HEK293T (cell line): Measurements from ENCODE around the gene NFXL1.

Source experiments
- CTCF ChIA-PET: fragments of 350-600 bp; formaldehyde crosslinking; extraction: SDS; loops from one replicate; lab custom pipeline; 2021; ENCODE audit warnings: antibody characterized with exemption, inconsistent platforms; lab: Yijun Ruan, JAX
- POLR2A ChIA-PET: fragments of 350-600 bp; formaldehyde crosslinking; extraction: SDS; loops from one replicate; lab custom pipeline; 2020; ENCODE audit warnings: antibody characterized with exemption, inconsistent platforms; lab: Yijun Ruan, JAX
- DNase-seq: peaks from one replicate; pipeline ENCODE4 v3.0.0; 2012; ENCODE audit warnings: mixed read lengths; ENCODE audit errors: extremely low spot score
- ARNT ChIP-seq: fragments of 450-650 bp; IDR thresholded peaks from 2 replicates; pipeline ENCODE4 v1.6.1; 2017; ENCODE audit warnings: mild to moderate bottlenecking
- BHLHE40 ChIP-seq: fragments of 450-650 bp; IDR thresholded peaks from 2 replicates; pipeline ENCODE4 v1.6.1; 2016; ENCODE audit warnings: mild to moderate bottlenecking, moderate library complexity, borderline replicate concordance
- CTBP1 ChIP-seq: fragments of 450-650 bp; IDR thresholded peaks from 2 replicates; pipeline ENCODE4 v1.6.1; 2016; ENCODE audit warnings: borderline replicate concordance
- ELF4 ChIP-seq: fragments of 450-650 bp; IDR thresholded peaks from 2 replicates; pipeline ENCODE4 v1.6.1; 2017; ENCODE audit warnings: antibody characterized with exemption
- FOXA1 ChIP-seq: fragments of 450-650 bp; IDR thresholded peaks from 2 replicates; pipeline ENCODE4 v1.6.1; 2016; ENCODE audit warnings: mild to moderate bottlenecking
- FOXK2 ChIP-seq: fragments of 450-650 bp; IDR thresholded peaks from 2 replicates; pipeline ENCODE4 v1.6.1; 2016; ENCODE audit warnings: mild to moderate bottlenecking
- FOXM1 ChIP-seq: fragments of 450-650 bp; IDR thresholded peaks from 2 replicates; pipeline ENCODE4 v1.6.1; 2017; ENCODE audit warnings: mild to moderate bottlenecking, borderline replicate concordance
- HDGF ChIP-seq: fragments of 450-650 bp; IDR thresholded peaks from 2 replicates; pipeline ENCODE4 v1.6.1; 2017; ENCODE audit warnings: antibody characterized with exemption, borderline replicate concordance
- L3MBTL2 ChIP-seq: fragments of 450-650 bp; conservative IDR thresholded peaks from 2 replicates; pipeline ENCODE4 v1.6.1; 2016; ENCODE audit warnings: mild to moderate bottlenecking
- LEF1 ChIP-seq: fragments of 450-650 bp; IDR thresholded peaks from 2 replicates; pipeline ENCODE4 v1.6.1; 2017; ENCODE audit warnings: mild to moderate bottlenecking, borderline replicate concordance
- NFRKB ChIP-seq: fragments of 450-650 bp; IDR thresholded peaks from 2 replicates; pipeline ENCODE4 v1.6.1; 2016; ENCODE audit warnings: mild to moderate bottlenecking, moderate library complexity
- PKNOX1 ChIP-seq: fragments of 450-650 bp; IDR thresholded peaks from 2 replicates; pipeline ENCODE4 v1.6.1; 2016
- SP1 ChIP-seq: fragments of 450-650 bp; IDR thresholded peaks from 2 replicates; pipeline ENCODE4 v1.6.1; 2017
- SUZ12 ChIP-seq: fragments of 450-650 bp; IDR thresholded peaks from 2 replicates; pipeline ENCODE4 v1.6.1; 2016; ENCODE audit warnings: mild to moderate bottlenecking
- TARDBP ChIP-seq: fragments of 450-650 bp; IDR thresholded peaks from 2 replicates; pipeline ENCODE4 v1.6.1; 2016
- ZNF384 ChIP-seq: fragments of 450-650 bp; IDR thresholded peaks from 2 replicates; pipeline ENCODE4 v1.6.1; 2016

NFXL1 gene

GRCh38 chr4:47863486-47863885, 50.9 kb downstream of the NFXL1 start:
- TF ChIP-seq ARNT (no peak), SUZ12 (no peak), L3MBTL2 (no peak), FOXM1 (no peak), NFRKB (no peak), BHLHE40 (no peak), TARDBP (no peak), ZNF384 (no peak), SP1 (no peak), CTBP1 (no peak), LEF1 (no peak), PKNOX1 (no peak), FOXK2 (no peak), FOXA1 (no peak), ELF4 (no peak), HDGF (no peak)
- ChIA-PET POLR2A (no interaction called here), CTCF (no interaction called here)
- DNase-seq: no peak

GRCh38 chr4:47862297-47862696, 52.1 kb downstream of the NFXL1 start:
- CTCF ChIA-PET: interaction anchor here (0.6 kb wide), 1 partner anchor 229 kb away, joined by 4 read pairs; no protein-coding TSS in a partner anchor
- DNase-seq: no peak
- no peak for TF ChIP-seq SUZ12
- no peak for TF ChIP-seq ZNF384
- TF ChIP-seq LEF1: no peak
- no peak for TF ChIP-seq ARNT
- no peak for TF ChIP-seq HDGF
- no peak for TF ChIP-seq CTBP1
- no peak for TF ChIP-seq BHLHE40
- no peak for TF ChIP-seq FOXM1
- no peak for TF ChIP-seq NFRKB
- TF ChIP-seq SP1: no peak
- TF ChIP-seq FOXA1: no peak
- no peak for TF ChIP-seq ELF4
- no peak for TF ChIP-seq PKNOX1
- TF ChIP-seq TARDBP: no peak
- TF ChIP-seq L3MBTL2: no peak
- TF ChIP-seq FOXK2: no peak
- POLR2A ChIA-PET: no interaction called here

GRCh38 chr4:47860305-47860704, 54.1 kb downstream of the NFXL1 start:
- ChIA-PET CTCF (interaction anchor here (0.5 kb wide), 1 partner anchor 474 kb away, joined by 3 read pairs; no protein-coding TSS in a partner anchor), POLR2A (no interaction called here)
- no peak for DNase-seq
- TF ChIP-seq SP1: no peak
- no peak for TF ChIP-seq LEF1
- TF ChIP-seq BHLHE40: no peak
- TF ChIP-seq ELF4: no peak
- no peak for TF ChIP-seq FOXK2
- no peak for TF ChIP-seq L3MBTL2
- no peak for TF ChIP-seq FOXA1
- TF ChIP-seq TARDBP: no peak

DNA sequence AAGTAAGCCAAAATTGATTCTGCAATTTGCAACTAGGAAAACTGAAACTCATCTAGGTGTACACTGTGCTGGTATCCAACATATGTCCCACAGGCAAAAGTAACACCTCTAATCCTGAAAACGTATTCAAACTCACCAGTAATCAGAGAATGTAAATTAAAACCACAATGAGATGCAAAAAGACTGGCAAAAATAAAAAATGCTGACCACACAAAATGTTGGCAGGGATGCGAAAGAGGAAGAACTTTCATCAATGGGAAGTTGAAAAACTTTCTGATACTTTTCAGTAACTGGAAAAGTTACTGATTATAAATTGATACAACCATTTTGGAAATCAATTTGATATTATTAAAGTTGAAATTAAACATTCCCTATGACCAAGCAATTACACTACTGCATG, 56.4 kb downstream of the NFXL1 start:
- TF ChIP-seq FOXM1: no peak
- TF ChIP-seq FOXK2: no peak
- TF ChIP-seq ELF4: no peak
- no peak for TF ChIP-seq SUZ12
- no peak for TF ChIP-seq TARDBP
- no peak for TF ChIP-seq HDGF
- TF ChIP-seq FOXA1: no peak
- no peak for DNase-seq
- POLR2A ChIA-PET: no interaction called here
- CTCF ChIA-PET: no interaction called here

- ChIA-PET POLR2A (no interaction called here), CTCF (interaction anchor here (0.6 kb wide), 1 partner anchor 1293 kb away, joined by 3 read pairs; no protein-coding TSS in a partner anchor)
- TF ChIP-seq NFRKB (no peak), CTBP1 (no peak), ZNF384 (no peak), LEF1 (no peak), ARNT (no peak), L3MBTL2 (no peak), FOXA1 (no peak), HDGF (no peak)
- DNase-seq: no peak
Measured at GRCh38 chr4:47856713-47857112, 57.7 kb downstream of the NFXL1 start.

DNA sequence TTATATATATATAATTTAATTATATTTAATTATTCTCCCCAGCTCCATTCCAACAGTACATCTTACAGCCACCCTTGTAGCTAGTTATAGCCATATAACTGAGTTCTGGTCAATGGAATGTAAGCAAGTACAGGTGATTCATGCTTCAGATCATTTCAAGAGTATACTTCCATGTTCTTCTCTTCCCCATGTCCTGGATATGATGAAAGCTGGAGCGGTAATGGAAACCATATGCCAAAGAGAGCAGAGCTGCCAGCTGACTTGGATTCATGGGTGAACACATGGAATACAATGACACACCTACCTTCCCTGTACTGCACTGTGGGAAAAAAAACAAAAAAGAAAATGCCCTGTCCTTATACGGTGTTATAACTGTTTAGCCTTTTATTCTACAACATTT, 59.0 kb downstream of the NFXL1 start:
- ChIA-PET POLR2A (no interaction called here), CTCF (no interaction called here)
- TF ChIP-seq FOXA1 (no peak), TARDBP (no peak), CTBP1 (no peak), SUZ12 (no peak), PKNOX1 (no peak), NFRKB (no peak), ELF4 (no peak), HDGF (no peak), ZNF384 (no peak), SP1 (no peak), LEF1 (no peak), FOXM1 (no peak), L3MBTL2 (no peak), BHLHE40 (no peak), FOXK2 (no peak), ARNT (no peak)
- no peak for DNase-seq
